HG03095 (cell line): ENCODE measurements around the gene CTRB2.
A peak's percentile ranks its signal among the peaks of the same experiment; 100 is the strongest.
"Not testable (repeated sequence)": the region's sequence is repeated elsewhere in the genome, so short reads cannot be mapped to it uniquely, and the experiment has no call there.

Experiments
- ATAC-seq: cut with Tn5 transposase; IDR thresholded peaks from one replicate; pipeline ENCODE4 v1.9.1; 2021; ENCODE audit warnings: moderate library complexity; ENCODE audit not compliant: unreplicated experiment

The CTRB2 gene

GRCh38 chr16:75227361-75228142, 20.6 kb upstream of the CTRB2 start:
- ATAC-seq: no peak

GRCh38 chr16:75226550-75227360, 19.8 kb upstream of the CTRB2 start:
- ATAC-seq: no peak

- no peak for ATAC-seq
Observed at GRCh38 chr16:75225678-75226515, 18.9 kb upstream of the CTRB2 start.

- ATAC-seq: no peak
Observed at GRCh38 chr16:75225092-75225491, 18.1 kb upstream of the CTRB2 start.

- no peak for ATAC-seq
Observed at GRCh38 chr16:75224306-75225082, 17.5 kb upstream of the CTRB2 start.

- not testable (repeated sequence) for ATAC-seq
Observed at GRCh38 chr16:75223129-75223528, 16.2 kb upstream of the CTRB2 start.

GRCh38 chr16:75222271-75222783, 15.4 kb upstream of the CTRB2 start:
- no peak for ATAC-seq

GRCh38 chr16:75219838-75220237, 12.9 kb upstream of the CTRB2 start:
- ATAC-seq: peak; percentile 39

GRCh38 chr16:75219088-75219487, 12.1 kb upstream of the CTRB2 start:
- ATAC-seq: no peak

- peak; percentile 66 for ATAC-seq
Observed at GRCh38 chr16:75218256-75219076, 11.5 kb upstream of the CTRB2 start, which contains the start of gene CTRB1. Gene CTRB1, plus strand, starts transcription at chr16:75218988. Its CDS starts 20 bp downstream, at chr16:75219008.

- ATAC-seq: no peak
Observed at GRCh38 chr16:75217389-75217851, 10.5 kb upstream of the CTRB2 start.

- no peak for ATAC-seq
Observed at GRCh38 chr16:75216576-75216975, 9.6 kb upstream of the CTRB2 start.

GRCh38 chr16:75216127-75216526, 9.2 kb upstream of the CTRB2 start:
- no peak for ATAC-seq

- ATAC-seq: not testable (repeated sequence)
Observed at GRCh38 chr16:75211286-75211685, 4.3 kb upstream of the CTRB2 start.

GRCh38 chr16:75209944-75210343, 3.0 kb upstream of the CTRB2 start:
- no peak for ATAC-seq

- ATAC-seq: not testable (repeated sequence)
Observed at GRCh38 chr16:75209514-75209913, 2.6 kb upstream of the CTRB2 start.

GRCh38 chr16:75208861-75209505, 2.0 kb upstream of the CTRB2 start:
- ATAC-seq: no peak

- ATAC-seq: no peak
Observed at GRCh38 chr16:75208242-75208825, 1.4 kb upstream of the CTRB2 start.
